B cell (primary cell): ENCODE measurements around the gene GADL1. TPM values are rescaled to one million over a fixed set of nuclear protein-coding genes. Genes with fewer than 3 reads are reported as not detected.

Experiments used
- ATAC-seq: fragments of 200-7000 bp; cut with Tn5 transposase; one replicate; pipeline ENCODE4 v1.10.0; 2021; ENCODE audit warnings: low read depth, mild to moderate bottlenecking, moderate number of reproducible peaks, moderate library complexity
- CTCF ChIA-PET: fragments of 350-600 bp; sonication (Branson Sonifier 250); formaldehyde crosslinking; loops from one replicate; lab custom pipeline; 2021; ENCODE audit warnings: antibody characterized with exemption, inconsistent platforms; lab: Charles Lee
- POLR2A ChIA-PET: fragments of 350-600 bp; sonication (Branson Sonifier 250); formaldehyde crosslinking; loops from one replicate; lab custom pipeline; 2021; ENCODE audit warnings: antibody characterized with exemption; lab: Charles Lee
- DNase-seq: peaks from one replicate; pipeline ENCODE4 v3.0.0; 2013
- H2AFZ ChIP-seq: 2 replicates; pipeline ENCODE4 v1.6.1; 2012; ENCODE audit warnings: mild to moderate bottlenecking, low read depth, low read length; ENCODE audit not compliant: insufficient read depth, poor library complexity, severe bottlenecking
- H3K27ac ChIP-seq, 2 donors: 1 replicate in 1 of 2; 2 replicates in 1 of 2; pipeline ENCODE4 v1.5.1; 2012 to 2013; ENCODE audit warnings: low read length in 2 of 2, mild to moderate bottlenecking in 2 of 2, moderate library complexity in 1 of 2
- H3K27me3 ChIP-seq, 4 experiments: fragments of 200-600 bp in 1 of 4; sonication (generic) in 1 of 4; replicated peaks in 1 of 4; 1 replicate in 2 of 4; 2 replicates in 2 of 4; pipeline versions ENCODE4 v1.6.1 to v1.7.0; 2013 to 2016; ENCODE audit warnings: low read length in 3 of 4, mild to moderate bottlenecking in 2 of 4, mixed read lengths in 1 of 4, moderate library complexity in 1 of 4; ENCODE audit not compliant: insufficient read depth in 4 of 4, control insufficient read depth in 3 of 4; ENCODE audit errors: control extremely low read depth in 1 of 4
- H3K36me3 ChIP-seq, 2 experiments: replicated peaks in 1 of 2; 1 replicate in 1 of 2; 2 replicates in 1 of 2; pipeline versions ENCODE4 v1.6.1 to v1.7.1; 2013; ENCODE audit warnings: low read length in 1 of 2; ENCODE audit not compliant: insufficient read depth in 2 of 2, control insufficient read depth in 1 of 2; ENCODE audit errors: control extremely low read depth in 1 of 2, extremely low read depth in 1 of 2
- H3K4me1 ChIP-seq, 2 donors: fragments of 200-600 bp in 1 of 2; sonication (generic) in 1 of 2; 1 replicate in 1 of 2; 2 replicates in 1 of 2; pipeline versions ENCODE4 v1.5.1 to v1.6.1; 2013 to 2017; ENCODE audit warnings: low read length in 2 of 2; ENCODE audit not compliant: control insufficient read depth in 2 of 2, insufficient read depth in 2 of 2
- H3K4me2 ChIP-seq: replicated peaks from 2 replicates; pipeline ENCODE3; 2012; ENCODE audit warnings: mild to moderate bottlenecking, low read depth, low read length; ENCODE audit not compliant: poor library complexity, severe bottlenecking
- H3K4me3 ChIP-seq, 5 experiments: fragments of 200-600 bp in 1 of 5; sonication (generic) in 1 of 5; 1 replicate in 3 of 5; 2 replicates in 2 of 5; pipeline versions ENCODE4 v1.5.1 to v1.7.0; 2011 to 2016; ENCODE audit warnings: low read length in 4 of 5, mild to moderate bottlenecking in 4 of 5, low read depth in 2 of 5, control low read depth in 1 of 5, moderate library complexity in 1 of 5; ENCODE audit not compliant: insufficient read depth in 1 of 5; ENCODE audit errors: control extremely low read depth in 1 of 5, extremely low read depth in 1 of 5
- H3K79me2 ChIP-seq: fragments of 200-600 bp; sonication (generic); one replicate; pipeline ENCODE4 v1.6.0; 2016; ENCODE audit warnings: low read length; ENCODE audit not compliant: control insufficient read depth, insufficient read depth
- H3K9ac ChIP-seq: fragments of 200-600 bp; sonication (generic); 2 replicates; pipeline ENCODE4 v1.6.1; 2017; ENCODE audit warnings: mild to moderate bottlenecking, low read length, moderate library complexity
- H3K9me3 ChIP-seq, 3 donors: one replicate each; pipeline versions ENCODE4 v1.6.1 to v1.7.1; 2013; ENCODE audit warnings: low read length in 2 of 3; ENCODE audit not compliant: control insufficient read depth in 2 of 3, insufficient read depth in 1 of 3; ENCODE audit errors: control extremely low read depth in 1 of 3
- H4K20me1 ChIP-seq: 2 replicates; pipeline ENCODE4 v1.6.0; 2012; ENCODE audit warnings: mild to moderate bottlenecking, low read length; ENCODE audit not compliant: insufficient read depth, control insufficient read depth, poor library complexity, severe bottlenecking
- H3K27ac Mint-ChIP-seq: one replicate; pipeline ENCODE4 v1.8.0; 2021; ENCODE audit warnings: mixed read lengths
- H3K27me3 Mint-ChIP-seq: one replicate; pipeline ENCODE4 v1.8.0; 2021; ENCODE audit warnings: mixed read lengths
- H3K4me1 Mint-ChIP-seq: one replicate; pipeline ENCODE4 v1.8.0; 2021; ENCODE audit warnings: mixed read lengths
- H3K4me3 Mint-ChIP-seq: one replicate; pipeline ENCODE4 v1.8.0; 2021; ENCODE audit warnings: mixed read lengths
- H3K9me3 Mint-ChIP-seq: one replicate; pipeline ENCODE4 v1.8.0; 2022; ENCODE audit warnings: mixed read lengths; ENCODE audit not compliant: insufficient read depth
- CTCF ChIP-seq: fragments of 200-600 bp; IDR thresholded peaks from one replicate; pipeline ENCODE4 v1.8.0; 2022; ENCODE audit warnings: antibody characterized with exemption, mild to moderate bottlenecking
- EZH2 ChIP-seq: IDR thresholded peaks from 2 replicates; pipeline ENCODE4 v1.6.1; 2012; ENCODE audit warnings: borderline replicate concordance, low read depth, mild to moderate bottlenecking, moderate library complexity, low read length; ENCODE audit not compliant: insufficient read depth, poor library complexity, severe bottlenecking
- WGBS: methylation state at CpG from one replicate; pipeline ENCODE4 v1.1.5; 2013; ENCODE audit warnings: missing lambda C conversion rate; ENCODE audit not compliant: insufficient coverage; 5-methylcytosine and 5-hydroxymethylcytosine counted together
- intact Hi-C: fragments of 100-400 bp; cut with micrococcal nuclease; formaldehyde crosslinking; loops from one replicate; pipeline ENCODE4 v1.10.0; 2022
- polyA plus RNA-seq: library from polyadenylated mRNA; depleted of rRNA; stranded (reverse); fragments of >200 nt; gene quantifications from 2 replicates; pipeline ENCODE4 v1.2.3, GENCODE V29; 2012
- total RNA-seq, 2 donors: library from RNA; stranded (reverse); fragments of 120-200 nt in 1 of 2; gene quantifications; 1 replicate in 1 of 2; 2 replicates in 1 of 2; pipeline versions ENCODE4 v1.2.3 to v1.2.4, GENCODE V29; 2013 to 2022

Gene GADL1
- total and polyA plus RNA-seq, 2 donors (not counting 1 experiment from before 2014, with no cell fraction given) = not detected

GRCh38 chr3:30862004-30862403 is 32.5 kb downstream of the GADL1 start:
- Histone ChIP-seq H3K9ac (no peak overlapping the region), H3K27ac (no peak overlapping the region), H3K27me3 (no peaks in the 10 kb centered on the region), H3K79me2 (no peaks in the 10 kb centered on the region), H2AFZ (no peak overlapping the region), H3K4me1 (no peaks in the 10 kb centered on the region), H3K9me3 (no peaks in the 10 kb centered on the region), H3K36me3 (no peaks in the 10 kb centered on the region), H3K4me2 (no peak overlapping the region), H3K4me3 (no peak overlapping the region), H4K20me1 (no peaks in the 10 kb centered on the region)
- intact Hi-C loops = no loop called here
- ATAC-seq (no peak), DNase-seq (no peak)
- H3K27ac Mint-ChIP-seq = no peak overlapping the region
- H3K27me3 Mint-ChIP-seq = peaks cover 8% of the 10 kb centered on the region
- ChIA-PET POLR2A (no interaction called here), CTCF (no interaction called here)
- no CpG with 5 or more reads among the region's 2 CpGs for WGBS
- H3K9me3 Mint-ChIP-seq = no peaks in the 10 kb centered on the region
- H3K4me1 Mint-ChIP-seq = no peaks in the 10 kb centered on the region
- TF ChIP-seq CTCF (no peak), EZH2 (no peak)
- H3K4me3 Mint-ChIP-seq = no peak overlapping the region

GRCh38 chr3:30858894-30859389 is 35.5 kb downstream of the GADL1 start:
- no peaks in the 10 kb centered on the region for H3K79me2 ChIP-seq
- H3K36me3 ChIP-seq = no peaks in the 10 kb centered on the region
- no peak overlapping the region for H3K4me3 ChIP-seq
- no peak overlapping the region for H3K4me3 Mint-ChIP-seq
- no peak overlapping the region for H3K9ac ChIP-seq
- intact Hi-C loops = no loop called here
- ChIA-PET CTCF (no interaction called here), POLR2A (no interaction called here)
- TF ChIP-seq EZH2 (no peak), CTCF (no peak)
- H3K27ac ChIP-seq = no peak overlapping the region
- H3K27me3 Mint-ChIP-seq = peaks cover 8% of the 10 kb centered on the region
- DNase-seq (no peak), ATAC-seq (no peak)
- H3K9me3 ChIP-seq = no peaks in the 10 kb centered on the region
- no peaks in the 10 kb centered on the region for H4K20me1 ChIP-seq
- no peaks in the 10 kb centered on the region for H3K4me1 Mint-ChIP-seq
- WGBS = 90% methylated on average over 3 of the region's 5 CpGs
- no peak overlapping the region for H2AFZ ChIP-seq
- no peaks in the 10 kb centered on the region for H3K27me3 ChIP-seq
- no peak overlapping the region for H3K4me2 ChIP-seq
- H3K27ac Mint-ChIP-seq = no peak overlapping the region
- H3K4me1 ChIP-seq = no peaks in the 10 kb centered on the region
- no peaks in the 10 kb centered on the region for H3K9me3 Mint-ChIP-seq
